LHCN-M2 (cell line): ENCODE measurements around the gene S100A7. TPM values are rescaled to one million over a fixed set of nuclear protein-coding genes. Genes with fewer than 3 reads are reported as not detected.

ENCODE experiments used
- DNase-seq: peaks from one replicate; pipeline ENCODE4 v3.0.0-alpha.2; 2012; ENCODE audit warnings: low read depth
- polyA plus RNA-seq: library from polyadenylated mRNA; unstranded; fragments of >200 nt; gene quantifications from one replicate; pipeline ENCODE4 v1.2.1, GENCODE V29; 2012; ENCODE audit warnings: missing spikeins
- total RNA-seq: library from RNA; depleted of rRNA; stranded (reverse); fragments of >200 nt; gene quantifications from 2 replicates; pipeline ENCODE4 v1.2.3, GENCODE V29; 2014; rRNA removed

Gene S100A7
- total RNA-seq, result not detected in 2 replicates
- polyA plus RNA-seq, result not detected

- no peak for DNase-seq
Observed at GRCh38 chr1:153460551-153460950, at the start of gene S100A7. TSS of gene S100A7 (minus strand) at chr1:153460651. CDS start at chr1:153459013, 1,638 bp downstream.

- peak; percentile 56 for DNase-seq
Observed at GRCh38 chr1:153509729-153510354, 49.4 kb upstream of the S100A7 start.

DNA sequence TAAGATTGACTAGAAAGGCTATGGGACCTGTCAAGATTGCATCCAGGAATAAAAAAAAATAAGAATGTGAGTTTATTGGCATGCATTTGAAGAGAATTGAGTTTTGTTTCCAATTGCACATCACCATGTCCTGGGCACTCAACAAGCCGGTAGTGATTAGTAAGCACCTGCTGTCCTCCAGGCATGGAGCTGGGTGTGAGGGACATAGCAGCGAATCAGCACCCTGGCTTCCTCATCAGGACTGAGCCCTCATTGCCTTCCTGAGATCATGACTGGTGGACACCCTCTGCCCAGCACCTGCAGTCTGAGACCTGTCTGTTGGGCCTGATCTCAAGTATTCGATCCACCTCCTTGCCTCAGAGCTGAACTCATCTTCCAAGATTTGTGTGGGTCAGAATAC is 48.6 kb upstream of the S100A7 start:
- DNase-seq, result no peak

- no peak for DNase-seq
Observed at GRCh38 chr1:153507926-153508583, 47.6 kb upstream of the S100A7 start.

DNA sequence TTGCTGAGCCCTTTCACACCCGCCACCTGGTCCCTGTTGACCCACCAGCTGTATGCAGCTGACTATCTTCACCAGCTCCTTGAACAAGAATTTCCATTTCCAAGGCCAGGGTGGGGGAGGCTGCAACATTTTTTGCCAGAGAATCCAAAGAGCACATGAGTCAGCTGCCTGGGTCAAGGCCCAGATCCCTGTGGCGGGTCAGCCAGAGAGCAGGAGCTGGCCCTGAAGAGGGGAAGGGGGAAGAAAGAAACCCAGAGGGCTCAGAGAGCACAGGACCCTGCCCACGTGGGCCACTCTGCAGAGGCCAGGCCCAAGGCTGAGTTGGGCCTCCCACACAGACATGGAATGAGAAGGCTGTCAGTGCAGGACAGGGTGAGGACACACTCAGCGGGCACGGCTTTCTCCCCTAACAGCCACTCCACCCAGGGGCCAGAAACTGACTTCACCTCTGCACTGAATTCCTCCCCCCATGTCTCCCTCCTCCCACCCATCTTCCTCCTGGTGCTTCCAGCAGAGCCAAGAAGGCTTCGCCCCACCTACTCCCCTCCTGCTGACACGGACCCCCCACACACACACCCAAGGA is 46.5 kb upstream of the S100A7 start:
- DNase-seq, result peak; percentile 93

DNA sequence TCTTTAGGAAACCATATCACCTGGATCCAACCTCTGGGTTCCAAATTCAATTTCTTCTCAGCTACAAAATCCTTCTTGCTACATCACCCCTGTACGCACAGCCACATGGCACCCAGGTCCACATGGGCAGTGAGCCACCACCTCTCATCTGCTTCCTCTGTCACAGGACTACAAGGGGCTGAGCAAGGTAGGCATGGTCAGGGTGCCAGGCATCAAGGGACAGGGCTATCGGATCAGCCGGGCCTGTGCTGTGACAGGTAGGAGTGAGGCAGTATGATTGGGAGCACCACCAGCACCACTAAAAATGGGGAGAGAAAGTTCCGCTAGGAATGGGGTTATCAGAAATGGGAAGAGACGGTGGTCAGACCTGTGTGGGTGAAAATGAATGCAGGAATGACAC is 45.9 kb upstream of the S100A7 start:
- DNase-seq, result no peak

- no peak for DNase-seq
Observed at GRCh38 chr1:153505576-153505975, 45.1 kb upstream of the S100A7 start.

DNA sequence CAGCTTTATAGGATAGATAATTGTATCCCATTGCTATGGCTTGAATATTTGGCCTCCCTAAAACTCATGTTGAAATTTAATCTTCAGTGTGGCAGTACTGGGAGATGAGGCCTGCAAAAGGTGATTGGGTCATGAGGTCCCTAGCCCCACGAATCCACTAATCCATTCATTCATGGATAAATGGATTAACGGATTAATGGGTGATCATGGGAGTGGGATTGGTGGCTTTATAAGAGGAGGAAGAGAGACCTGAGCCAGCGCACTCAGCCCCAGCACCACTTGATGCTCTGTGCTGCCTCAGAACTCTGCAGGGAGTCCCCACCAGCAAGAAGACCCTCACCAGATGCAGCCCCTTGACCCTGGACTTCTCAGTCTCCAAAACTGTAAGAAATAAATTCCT is 43.3 kb upstream of the S100A7 start:
- DNase-seq, result no peak

DNA sequence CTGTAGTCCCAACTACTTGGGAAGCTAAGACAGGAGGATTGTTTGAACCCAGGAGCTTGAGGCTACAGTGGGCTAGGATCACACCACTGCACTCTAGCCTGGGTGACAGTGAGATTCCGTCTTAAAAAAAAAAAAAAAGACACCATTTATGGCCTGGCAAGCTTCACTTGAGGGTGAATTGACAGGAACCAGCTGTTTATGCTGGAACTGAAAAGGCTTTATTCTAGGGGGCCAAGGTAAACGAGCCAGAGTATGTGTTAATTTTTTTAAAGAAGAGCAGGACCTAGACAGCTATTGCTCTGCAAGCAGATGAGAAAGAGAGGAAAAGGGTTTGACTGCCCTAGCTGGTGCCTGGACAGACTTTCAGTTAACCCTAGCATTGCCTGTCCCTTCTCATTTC is 38.3 kb upstream of the S100A7 start:
- DNase-seq, result no peak

DNA sequence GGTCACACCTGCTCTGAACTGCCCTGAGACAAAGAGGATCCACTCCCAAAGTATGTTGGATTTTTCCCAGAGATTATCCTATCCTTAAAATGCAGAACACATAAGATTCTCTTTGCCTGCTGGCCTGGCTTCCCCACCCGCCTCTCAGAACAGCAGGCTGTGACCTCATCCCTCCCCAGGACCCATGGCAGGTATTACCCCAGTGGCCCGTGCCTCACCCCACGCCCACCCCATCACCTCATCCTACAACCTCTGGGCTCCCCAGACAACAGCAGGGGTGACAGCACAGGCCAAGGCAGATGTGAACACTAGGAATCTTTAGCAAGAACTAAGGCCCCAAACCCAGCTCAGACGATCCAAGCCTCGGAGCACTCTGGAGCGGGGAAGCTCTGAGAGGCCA is 35.1 kb upstream of the S100A7 start:
- no peak for DNase-seq

DNA sequence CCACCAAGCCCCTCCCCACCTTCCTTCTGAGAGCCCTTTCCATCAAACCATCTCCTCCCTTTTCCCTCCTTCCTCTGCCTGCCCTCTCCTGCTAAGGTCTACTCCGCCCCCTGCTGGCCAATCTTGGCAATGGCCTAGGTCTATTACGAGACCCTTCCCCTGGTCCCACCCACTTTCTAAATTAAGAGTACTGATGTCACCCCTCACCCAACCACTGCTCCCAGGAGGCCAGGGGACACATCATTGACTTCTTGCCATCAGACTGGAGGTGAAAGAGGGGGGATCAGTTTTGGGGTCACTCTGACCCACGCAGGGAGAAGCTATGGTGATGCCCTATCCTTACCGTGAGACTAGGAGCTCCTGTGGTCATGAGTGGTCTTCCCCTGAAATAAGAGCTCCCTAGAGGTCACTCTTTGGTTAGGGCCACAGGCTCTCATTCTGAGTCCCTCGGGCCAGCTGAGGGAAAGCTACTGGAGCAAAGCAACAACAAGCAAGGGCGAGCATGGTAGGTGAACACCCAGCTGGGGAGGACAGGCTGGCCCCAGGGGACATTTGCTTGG is 34.6 kb upstream of the S100A7 start:
- peak; percentile 47 for DNase-seq

GRCh38 chr1:153493343-153493960 is 33.0 kb upstream of the S100A7 start:
- DNase-seq, result no peak

DNA sequence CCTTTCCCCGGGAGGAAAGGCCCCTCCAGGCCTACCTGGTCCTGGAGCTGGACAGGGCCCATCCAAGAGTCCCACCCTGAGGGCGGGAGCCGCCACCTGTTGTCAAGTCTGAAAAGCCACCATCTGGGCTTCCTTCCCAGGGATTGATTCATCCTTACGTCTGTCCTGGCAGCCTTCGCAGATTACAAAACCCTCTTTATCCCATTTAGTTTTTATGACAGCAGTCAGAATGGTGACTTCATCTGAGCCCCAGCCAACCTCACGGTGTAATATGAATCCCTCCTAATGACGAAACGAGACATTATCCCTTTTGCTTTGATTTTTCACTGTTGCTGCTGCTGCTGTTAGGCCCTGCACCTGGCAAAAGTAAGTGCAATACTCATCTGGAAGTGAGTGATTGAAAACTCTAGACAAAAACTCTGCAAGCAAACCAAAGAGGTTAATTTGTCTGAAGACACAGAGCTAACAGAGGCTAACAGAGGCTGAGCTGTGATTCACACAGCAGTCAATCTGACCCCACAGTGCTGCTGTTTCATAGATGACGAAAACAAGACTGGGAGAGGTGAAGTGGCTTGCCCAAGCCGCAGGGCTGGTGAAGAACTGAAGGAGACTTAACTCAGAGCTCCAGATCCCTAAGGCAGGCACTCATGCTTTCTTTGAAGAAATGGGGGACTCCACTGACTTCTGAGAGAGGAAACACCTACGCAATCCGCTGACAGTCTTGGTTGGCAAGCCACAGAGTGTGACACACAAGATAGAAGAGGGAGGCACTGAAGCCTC is 30.0 kb upstream of the S100A7 start:
- peak; percentile 91 for DNase-seq

GRCh38 chr1:153488731-153489130 is 28.3 kb upstream of the S100A7 start:
- DNase-seq, result peak; percentile 31

DNA sequence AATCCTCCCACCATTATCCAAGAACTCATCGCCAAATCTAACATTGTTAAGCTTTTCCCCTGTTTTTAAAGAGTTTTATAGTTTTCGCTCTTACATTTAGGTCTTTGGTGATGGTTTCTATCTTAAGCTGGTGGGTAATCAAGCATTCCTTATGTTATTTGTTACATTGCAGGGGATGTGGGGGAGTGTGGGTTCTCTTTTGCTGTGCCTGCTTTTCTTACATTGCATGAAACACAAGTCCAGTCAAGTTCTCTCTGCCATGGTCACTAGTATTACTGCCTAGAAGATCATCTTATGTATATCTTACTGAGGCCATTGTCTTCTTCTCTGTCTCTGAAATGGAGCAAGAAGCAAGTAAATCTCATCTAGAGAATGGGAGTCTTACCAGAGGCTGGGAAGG is 27.3 kb upstream of the S100A7 start:
- no peak for DNase-seq

DNA sequence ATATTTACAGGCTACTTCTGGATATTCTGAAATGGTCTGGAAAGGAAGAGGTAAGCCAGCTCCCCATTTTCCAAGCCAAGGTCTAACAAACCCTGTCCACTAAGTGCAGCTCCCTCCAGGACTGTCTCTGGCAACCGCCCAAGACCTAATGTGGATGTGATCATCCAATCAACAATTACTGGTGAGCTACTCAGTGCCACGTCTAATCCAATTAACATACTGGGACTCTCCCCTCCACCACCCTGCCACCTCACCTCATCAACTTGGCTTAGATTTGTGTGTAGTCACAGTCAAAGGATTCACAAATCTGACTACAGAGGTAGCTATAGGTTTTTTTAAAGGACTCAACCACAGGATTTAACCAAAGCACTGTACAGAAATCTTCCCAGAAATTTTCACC is 25.4 kb upstream of the S100A7 start:
- DNase-seq, result no peak

DNA sequence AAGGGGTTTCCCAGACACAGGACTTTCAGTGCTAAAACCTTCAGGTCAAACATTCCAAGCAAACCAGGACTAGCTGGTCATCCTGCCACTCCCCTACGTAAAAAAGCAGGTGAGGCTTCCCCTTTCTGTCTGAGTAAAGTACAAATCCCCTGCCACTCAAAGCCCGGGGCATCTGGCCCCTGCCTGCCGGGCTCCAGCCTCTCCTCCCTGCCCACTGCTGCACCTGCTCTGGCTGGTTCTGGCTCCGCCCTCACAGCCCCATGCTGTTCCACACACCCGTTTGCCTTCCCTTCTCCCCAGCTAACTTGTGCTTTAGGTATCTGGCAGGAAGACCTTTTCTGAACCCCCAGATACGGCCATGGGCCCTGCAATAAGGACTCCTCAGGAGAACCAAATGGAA is 23.3 kb upstream of the S100A7 start:
- DNase-seq, result no peak

DNA sequence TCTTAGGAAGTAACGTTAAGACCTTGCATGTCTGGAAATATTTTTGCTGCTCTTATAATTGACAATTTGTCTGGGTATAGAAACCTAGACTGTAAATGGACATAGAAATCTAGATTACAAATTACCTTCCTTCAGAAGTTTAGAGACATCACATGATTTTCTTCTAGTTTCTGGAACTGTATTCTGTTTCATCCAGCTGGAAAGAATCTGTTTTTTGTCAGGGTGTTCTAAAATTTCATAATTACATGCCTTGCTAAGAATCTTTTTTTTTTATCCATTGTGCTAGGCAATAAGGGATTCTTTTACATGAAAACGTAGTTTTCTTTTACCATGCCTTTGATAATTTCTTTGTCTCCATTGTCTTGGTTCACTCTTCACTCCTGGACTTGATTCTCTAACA is 20.7 kb upstream of the S100A7 start:
- DNase-seq, result no peak

DNA sequence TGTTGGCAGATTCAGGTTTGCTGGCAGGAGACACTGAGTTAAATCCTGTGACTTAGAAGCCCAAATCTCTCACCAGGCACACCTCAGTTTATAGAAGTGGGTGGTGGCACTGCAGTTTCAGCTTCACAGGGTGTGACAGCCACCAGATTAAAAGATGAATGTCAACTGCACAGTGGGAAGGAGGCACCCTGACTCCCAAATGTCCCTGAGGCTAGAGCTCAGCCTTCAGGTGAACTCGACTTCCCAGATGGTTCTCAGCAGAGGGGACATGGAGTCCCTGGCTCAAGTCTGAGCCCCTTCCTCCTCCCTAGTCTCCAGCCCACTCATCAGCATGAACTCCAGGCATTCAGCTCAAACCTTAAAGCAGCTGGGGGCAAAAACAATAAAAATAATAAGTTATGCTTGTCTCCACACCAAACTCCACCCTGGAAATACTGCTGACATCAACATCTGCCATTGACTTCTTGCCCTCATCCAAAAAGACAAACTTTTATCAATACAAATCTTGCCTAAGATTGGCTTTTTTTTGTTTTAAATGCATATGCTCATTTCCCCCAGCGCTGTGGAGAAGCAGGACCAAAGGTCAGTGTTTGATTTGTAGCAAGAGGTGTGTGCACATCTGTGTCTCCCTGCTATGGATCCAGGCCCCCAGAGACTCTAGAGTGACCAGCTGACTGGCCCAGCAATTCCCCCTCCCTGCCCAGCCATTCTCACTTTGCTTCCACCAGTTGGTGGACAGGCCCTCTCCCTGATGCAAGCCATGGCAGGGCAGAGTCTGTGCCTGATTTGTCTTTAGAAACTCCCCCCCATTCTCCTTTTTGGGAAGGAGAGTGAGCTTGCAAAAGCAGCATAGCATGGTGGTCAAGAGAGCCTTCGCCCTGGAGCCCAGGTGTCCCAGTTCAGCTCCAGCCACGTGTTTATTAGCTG is 18.5 kb upstream of the S100A7 start:
- DNase-seq, result no peak

DNA sequence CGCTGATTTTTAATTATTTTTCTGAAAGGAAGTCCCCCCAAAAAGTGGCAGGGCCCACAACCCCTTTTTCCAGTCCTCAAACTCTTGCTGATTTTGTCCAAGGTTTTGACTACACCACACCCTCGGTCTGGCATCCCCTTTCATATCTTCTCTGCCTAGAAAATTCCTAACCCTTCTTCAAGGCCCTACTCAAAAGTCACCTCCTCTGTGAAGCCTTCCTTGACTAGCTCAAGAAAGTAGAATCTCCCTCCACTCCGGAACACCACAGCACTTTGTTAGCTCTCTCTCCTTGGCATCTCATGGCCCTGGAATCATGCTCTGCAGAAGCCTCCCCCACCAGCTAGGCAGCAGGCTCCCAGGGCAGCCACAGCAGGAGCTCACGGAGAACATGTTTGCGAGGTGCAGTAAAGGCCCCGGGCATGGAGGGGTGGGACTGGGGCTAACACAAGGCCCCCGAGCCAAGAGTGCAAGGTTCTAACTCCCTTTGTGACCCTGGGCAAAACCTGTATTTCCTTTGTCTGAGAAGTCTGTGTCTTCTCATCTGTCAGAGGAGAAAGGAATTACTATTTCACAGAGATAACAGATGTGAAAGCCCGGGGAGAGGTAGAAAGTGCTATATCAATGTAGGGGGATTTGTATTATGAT is 17.7 kb upstream of the S100A7 start:
- no peak for DNase-seq
